ENCODE data around the gene DDIT4L.
"Not testable (repeated sequence)": the region's sequence is repeated elsewhere in the genome, so short reads cannot be mapped to it uniquely, and the experiment has no call there.

The DDIT4L gene

GRCh38 chr4:100165809-100166208 is 24.5 kb downstream of the DDIT4L start:
- DNase-seq, result no peak

GRCh38 chr4:100164808-100165760 is 25.2 kb downstream of the DDIT4L start:
- DNase-seq, result no peak

- DNase-seq, result no peak
Measured at GRCh38 chr4:100162027-100162685, 28.1 kb downstream of the DDIT4L start.

- DNase-seq, result no peak
Measured at GRCh38 chr4:100149190-100149589, 41.1 kb downstream of the DDIT4L start.

GRCh38 chr4:100147684-100148083 is 42.6 kb downstream of the DDIT4L start:
- no peak for DNase-seq

GRCh38 chr4:100147198-100147597 is 43.1 kb downstream of the DDIT4L start:
- no peak for DNase-seq

- no peak for DNase-seq
Measured at GRCh38 chr4:100146756-100147155, 43.5 kb downstream of the DDIT4L start.

- not testable (repeated sequence) for DNase-seq
Measured at GRCh38 chr4:100137320-100137719, 52.9 kb downstream of the DDIT4L start.
